GM12874 (cell line): ENCODE measurements around the gene CHCT1.

Source experiments
- TF ChIP-seq, protein P1 (sequence below): IDR thresholded peaks from 2 replicates; pipeline ENCODE4 v1.5.1; 2011; ENCODE audit warnings: low read depth, mild to moderate bottlenecking, control low read depth, low read length, moderate library complexity; ENCODE audit not compliant: insufficient read depth

CHCT1 gene

DNA sequence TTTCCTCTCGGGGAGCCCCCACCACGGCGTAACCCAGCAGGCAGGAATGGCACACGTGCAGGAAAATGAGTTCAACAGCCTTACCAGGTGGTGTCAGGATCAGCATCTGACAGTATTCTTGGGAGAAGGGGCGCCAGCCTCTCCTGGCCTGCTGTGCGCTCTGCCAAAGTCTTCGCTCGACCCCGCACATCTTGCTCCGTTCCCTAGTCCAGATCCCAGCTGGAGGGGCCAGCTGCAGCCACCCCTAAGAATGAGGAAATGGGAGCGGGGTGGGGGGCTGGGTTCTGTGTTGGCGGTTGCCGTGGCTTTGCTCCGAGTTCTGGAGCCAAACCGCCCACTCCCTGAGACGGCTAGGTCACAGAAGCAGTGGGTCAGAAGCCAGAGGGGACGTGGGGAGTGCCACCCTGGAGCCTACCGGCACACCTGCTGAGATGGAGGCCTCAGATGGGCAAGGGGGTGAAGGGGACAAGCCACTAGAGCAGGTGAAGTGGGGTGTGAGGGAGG lies at the start of gene CHCT1:
Gene CHCT1 (plus strand): TSS at position 328 of the 504 bp plus-strand sequence. CDS start 104 bp downstream, at position 432.
- TF ChIP-seq, protein P1, sequence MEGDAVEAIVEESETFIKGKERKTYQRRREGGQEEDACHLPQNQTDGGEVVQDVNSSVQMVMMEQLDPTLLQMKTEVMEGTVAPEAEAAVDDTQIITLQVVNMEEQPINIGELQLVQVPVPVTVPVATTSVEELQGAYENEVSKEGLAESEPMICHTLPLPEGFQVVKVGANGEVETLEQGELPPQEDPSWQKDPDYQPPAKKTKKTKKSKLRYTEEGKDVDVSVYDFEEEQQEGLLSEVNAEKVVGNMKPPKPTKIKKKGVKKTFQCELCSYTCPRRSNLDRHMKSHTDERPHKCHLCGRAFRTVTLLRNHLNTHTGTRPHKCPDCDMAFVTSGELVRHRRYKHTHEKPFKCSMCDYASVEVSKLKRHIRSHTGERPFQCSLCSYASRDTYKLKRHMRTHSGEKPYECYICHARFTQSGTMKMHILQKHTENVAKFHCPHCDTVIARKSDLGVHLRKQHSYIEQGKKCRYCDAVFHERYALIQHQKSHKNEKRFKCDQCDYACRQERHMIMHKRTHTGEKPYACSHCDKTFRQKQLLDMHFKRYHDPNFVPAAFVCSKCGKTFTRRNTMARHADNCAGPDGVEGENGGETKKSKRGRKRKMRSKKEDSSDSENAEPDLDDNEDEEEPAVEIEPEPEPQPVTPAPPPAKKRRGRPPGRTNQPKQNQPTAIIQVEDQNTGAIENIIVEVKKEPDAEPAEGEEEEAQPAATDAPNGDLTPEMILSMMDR: no peak

DNA sequence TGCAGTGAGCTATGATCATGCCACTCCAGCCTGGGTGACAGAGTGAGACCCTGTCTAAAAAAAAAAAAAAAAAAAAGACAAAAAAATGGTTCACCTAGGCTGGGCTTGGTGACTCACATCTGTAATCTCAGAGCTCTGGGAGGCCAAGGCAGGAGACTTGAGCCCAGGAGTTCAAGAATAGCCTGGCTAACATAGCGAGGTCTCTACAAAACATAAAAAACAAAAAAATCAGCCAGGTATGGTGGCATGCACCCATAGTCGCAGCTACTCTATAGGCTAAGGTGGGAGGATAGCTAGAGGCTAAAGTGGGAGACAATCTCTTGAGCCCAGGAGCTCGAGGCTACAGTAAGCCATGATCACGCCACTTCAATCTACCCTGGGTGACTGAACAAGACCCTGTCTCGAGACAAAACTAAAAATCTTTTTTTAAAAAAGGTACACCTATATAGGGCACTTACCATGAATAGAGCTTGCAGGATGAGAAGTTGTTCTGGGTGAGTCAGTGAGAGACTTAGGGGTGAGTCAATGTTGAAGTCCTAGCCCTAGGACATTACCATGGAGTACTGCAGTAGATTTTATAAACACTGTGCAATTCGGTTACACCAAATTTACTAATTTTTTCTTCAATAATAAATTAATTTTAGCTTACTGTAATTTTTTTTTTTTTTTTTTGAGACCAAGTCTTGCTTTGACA lies 49.4 kb upstream of the CHCT1 start:
- TF ChIP-seq, protein P1: no peak

DNA sequence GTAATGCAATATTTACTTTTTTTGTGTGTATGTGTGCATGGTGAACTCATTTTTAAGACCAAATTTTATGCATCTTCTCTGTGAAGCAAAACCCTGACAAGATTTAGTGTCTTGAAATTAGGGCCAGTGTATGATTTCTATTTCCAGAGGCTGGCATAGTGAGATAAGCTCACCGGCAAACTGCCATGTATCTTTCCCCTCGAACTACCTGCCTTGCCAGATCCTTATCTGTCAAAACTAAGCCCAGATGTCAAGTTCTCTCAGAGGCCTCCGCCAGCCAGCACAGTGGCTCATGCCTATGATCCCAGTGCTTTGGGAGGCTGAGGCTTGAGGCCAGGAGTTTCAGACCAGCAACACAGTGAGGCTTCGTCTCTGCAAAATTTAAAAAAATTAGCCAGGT lies 40.3 kb upstream of the CHCT1 start:
- TF ChIP-seq, protein P1: no peak

DNA sequence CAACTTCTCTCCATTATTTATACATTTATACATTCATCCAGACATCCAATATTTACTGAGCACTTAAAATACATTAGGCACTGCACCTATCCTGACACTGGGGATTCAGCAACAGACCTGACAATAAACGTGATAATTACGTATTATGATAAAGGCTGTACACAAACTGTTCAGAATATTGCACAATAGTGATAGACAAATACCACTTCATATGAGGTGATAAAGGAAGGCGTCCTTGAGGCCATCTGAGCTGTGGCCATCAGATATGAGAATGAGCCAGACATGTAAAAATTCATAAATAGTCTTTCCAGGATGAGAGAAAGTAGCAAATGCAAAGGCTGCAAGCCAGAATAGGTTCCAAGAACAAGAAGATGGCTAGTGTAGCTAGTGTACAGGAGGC lies 38.9 kb upstream of the CHCT1 start:
- TF ChIP-seq, protein P1: no peak

DNA sequence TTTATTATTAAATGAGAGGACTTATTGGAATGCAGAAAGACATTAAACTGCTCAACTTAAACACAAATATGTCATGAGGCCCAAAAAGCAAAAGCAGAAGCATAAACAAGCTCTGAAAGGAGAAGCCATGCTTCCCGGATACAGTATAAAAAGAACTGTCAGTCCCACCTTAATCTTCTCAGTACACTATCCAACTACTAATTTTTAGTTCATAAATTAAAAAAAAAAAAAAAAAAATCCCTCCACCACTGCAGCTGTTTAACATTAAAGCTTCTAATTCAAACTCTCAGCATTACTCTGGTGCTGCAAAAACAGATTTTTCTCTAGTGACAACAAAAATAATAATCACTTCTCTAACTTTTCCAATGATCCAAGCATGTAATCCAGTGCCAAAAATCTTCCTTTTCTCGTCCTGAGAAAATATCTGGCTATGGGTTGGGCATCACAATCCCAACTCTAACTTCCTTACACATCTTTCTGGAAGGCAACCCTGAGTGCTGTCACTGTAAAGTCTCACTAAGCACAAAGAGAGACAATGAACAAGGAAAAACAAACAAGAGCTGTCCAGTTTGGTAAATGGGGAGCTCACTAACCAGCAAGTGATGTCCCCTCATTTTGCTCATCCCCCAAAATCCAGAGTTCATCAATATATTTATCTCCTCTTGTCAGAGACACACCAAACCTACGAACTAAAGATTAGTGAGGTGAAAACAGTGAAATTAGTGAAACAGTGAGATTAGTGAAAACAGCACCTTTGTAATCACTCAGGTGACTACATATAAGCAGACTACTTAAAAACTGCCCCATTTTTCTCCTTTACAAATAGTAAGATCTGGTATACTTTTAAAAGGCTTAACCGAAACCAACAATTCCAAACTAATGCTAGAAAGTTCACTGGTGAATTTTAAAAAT lies 35.9 kb upstream of the CHCT1 start:
- TF ChIP-seq, protein P1: no peak

DNA sequence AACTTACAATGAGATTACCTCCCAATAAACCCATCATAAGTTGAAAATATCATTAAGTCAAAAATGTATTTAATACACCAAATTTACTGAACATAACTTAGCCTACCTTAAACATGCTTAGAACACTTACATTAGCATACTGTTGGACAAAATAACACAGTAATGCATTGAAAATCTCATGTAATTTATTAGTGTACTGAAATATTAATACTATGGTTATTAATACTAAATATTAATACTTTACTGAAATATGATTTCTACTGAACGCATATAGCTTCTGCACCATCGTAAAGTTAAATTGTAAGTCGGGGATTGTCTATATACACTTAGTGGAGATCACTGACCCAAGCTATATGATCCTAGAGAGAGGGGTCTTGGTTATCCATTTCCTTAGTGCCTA lies 34.6 kb upstream of the CHCT1 start:
- TF ChIP-seq, protein P1: no peak

DNA sequence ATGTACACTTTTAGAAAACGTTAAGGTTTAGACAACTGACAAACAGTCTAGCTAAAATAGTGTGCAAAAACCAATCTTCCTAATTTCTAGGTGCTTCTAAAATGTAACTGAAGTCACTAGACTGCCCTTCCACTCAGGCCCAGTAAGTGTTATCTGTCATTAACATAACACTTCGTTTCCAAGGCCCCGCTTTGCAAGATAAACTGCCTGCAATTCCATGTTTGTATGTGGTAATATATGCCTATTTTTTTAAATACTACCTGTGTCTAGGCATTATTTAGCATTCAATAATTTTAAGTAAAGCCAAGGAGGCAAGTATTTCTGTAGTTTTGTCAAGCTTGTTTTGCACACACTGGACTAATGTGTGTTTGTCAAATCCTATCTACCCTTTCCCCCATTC lies 33.5 kb upstream of the CHCT1 start:
- TF ChIP-seq, protein P1: no peak
